Naive thymus-derived CD8-positive, alpha-beta T cell (primary cell): Measurements from ENCODE around the gene RIMBP2. TPM values are rescaled to one million over a fixed set of nuclear protein-coding genes. Genes with fewer than 3 reads are reported as not detected.

Experiments used
- ATAC-seq, 2 donors: fragments of 150-1000 bp; cut with Tn5 transposase in 1 of 2; sonication (Bioruptor Pico), chemical (Tn5 transposase) in 1 of 2; 1 replicate in 1 of 2; 2 replicates in 1 of 2; pipeline ENCODE4 v1.10.0; 2021; ENCODE audit warnings: mild to moderate bottlenecking in 2 of 2, moderate library complexity in 2 of 2
- POLR2A ChIA-PET: fragments of 350-600 bp; sonication (Branson Sonifier 250); formaldehyde crosslinking; loops from one replicate; lab custom pipeline; 2021; ENCODE audit warnings: antibody characterized with exemption; lab: Charles Lee
- DNase-seq, 10 donors: peaks; one replicate each; pipeline versions ENCODE4 v3.0.0 to v3.0.0-alpha.2; 2020 to 2022
- H3K27ac Mint-ChIP-seq, 10 donors: one replicate each; pipeline ENCODE4 v1.8.0; 2020 to 2022; ENCODE audit warnings: mild to moderate bottlenecking in 10 of 10, mixed read lengths in 10 of 10, moderate library complexity in 4 of 10, inconsistent platforms in 1 of 10
- H3K27me3 Mint-ChIP-seq, 5 donors: one replicate each; pipeline ENCODE4 v1.8.0; 2021 to 2022; ENCODE audit warnings: mixed read lengths in 5 of 5
- H3K36me3 Mint-ChIP-seq, 3 donors: one replicate each; pipeline ENCODE4 v1.8.0; 2020 to 2022; ENCODE audit warnings: mixed read lengths in 3 of 3, mild to moderate bottlenecking in 2 of 3, inconsistent platforms in 1 of 3
- H3K4me1 Mint-ChIP-seq, 4 donors: one replicate each; pipeline ENCODE4 v1.8.0; 2021 to 2022; ENCODE audit warnings: mixed read lengths in 4 of 4
- H3K4me3 Mint-ChIP-seq, 10 donors: one replicate each; pipeline ENCODE4 v1.8.0; 2020 to 2022; ENCODE audit warnings: mild to moderate bottlenecking in 10 of 10, mixed read lengths in 10 of 10, moderate library complexity in 6 of 10, inconsistent platforms in 1 of 10
- H3K9me3 Mint-ChIP-seq, 9 donors: one replicate each; pipeline ENCODE4 v1.8.0; 2020 to 2022; ENCODE audit warnings: mixed read lengths in 9 of 9, mild to moderate bottlenecking in 3 of 9, inconsistent platforms in 1 of 9, moderate library complexity in 1 of 9
- polyA plus RNA-seq, 3 donors: library from polyadenylated mRNA; unstranded; fragments of 300-500 nt; fragmentation: Illumina TruSeq; gene quantifications; one replicate each; pipeline ENCODE4 v1.2.3, GENCODE V29; 2021
- total RNA-seq, 8 experiments: library from RNA in 2 of 8; stranded (reverse) in 2 of 8; gene quantifications; one replicate each; pipeline ENCODE4 v1.2.3 and lab custom pipeline; 2021 to 2026

Gene RIMBP2
- total and polyA plus RNA-seq, 5 experiments from 2014 or later, result not detected

GRCh38 chr12:130476451-130477135 lies 239.5 kb downstream of the RIMBP2 start:
- ATAC-seq (no peak), DNase-seq (no peak)
- Mint-ChIP-seq H3K36me3 (no peaks in the 10 kb centered on the region), H3K27ac (no peak overlapping the region), H3K9me3 (peaks cover 0 to 5% (median 0%) of the 10 kb centered on the region in 9 donors), H3K4me1 (no peaks in the 10 kb centered on the region), H3K4me3 (no peak overlapping the region), H3K27me3 (peaks cover 0 to 27% (median 5%) of the 10 kb centered on the region in 5 donors)
- POLR2A ChIA-PET, result no interaction called here

- no peak for DNase-seq
- no peak overlapping the region for H3K27ac Mint-ChIP-seq
- peaks cover 0 to 23% (median 1%) of the 10 kb centered on the region in 5 donors for H3K27me3 Mint-ChIP-seq
- H3K4me3 Mint-ChIP-seq, result no peak overlapping the region
- H3K9me3 Mint-ChIP-seq, result peaks cover 0 to 9% (median 0%) of the 10 kb centered on the region in 9 donors
- H3K4me1 Mint-ChIP-seq, result no peaks in the 10 kb centered on the region
- POLR2A ChIA-PET, result no interaction called here
- ATAC-seq, result no peak
- no peaks in the 10 kb centered on the region for H3K36me3 Mint-ChIP-seq
Measured at GRCh38 chr12:130474599-130475269, 241.4 kb downstream of the RIMBP2 start.

GRCh38 chr12:130473266-130473665 lies 242.8 kb downstream of the RIMBP2 start:
- Mint-ChIP-seq H3K27ac (no peak overlapping the region), H3K9me3 (peaks cover 0 to 9% (median 0%) of the 10 kb centered on the region in 9 donors), H3K27me3 (peaks cover 0 to 23% (median 1%) of the 10 kb centered on the region in 5 donors), H3K36me3 (no peaks in the 10 kb centered on the region), H3K4me1 (no peaks in the 10 kb centered on the region), H3K4me3 (no peak overlapping the region)
- POLR2A ChIA-PET, result no interaction called here
- no peak for ATAC-seq
- DNase-seq, result no peak

- no peak overlapping the region for H3K27ac Mint-ChIP-seq
- no peaks in the 10 kb centered on the region for H3K4me1 Mint-ChIP-seq
- peaks cover 0 to 25% (median 1%) of the 10 kb centered on the region in 5 donors for H3K27me3 Mint-ChIP-seq
- peaks cover 0 to 8% (median 0%) of the 10 kb centered on the region in 3 donors for H3K36me3 Mint-ChIP-seq
- ATAC-seq (no peak), DNase-seq (no peak)
- H3K4me3 Mint-ChIP-seq, result no peak overlapping the region
- POLR2A ChIA-PET, result no interaction called here
- H3K9me3 Mint-ChIP-seq, result peaks cover 0 to 14% (median 10%) of the 10 kb centered on the region in 9 donors
Measured at GRCh38 chr12:130470969-130471368, 245.1 kb downstream of the RIMBP2 start.

- Mint-ChIP-seq H3K27ac (no peak overlapping the region), H3K36me3 (peaks cover 0 to 8% (median 0%) of the 10 kb centered on the region in 3 donors), H3K27me3 (peaks cover 0 to 18% (median 0%) of the 10 kb centered on the region in 5 donors), H3K4me3 (no peak overlapping the region), H3K4me1 (no peaks in the 10 kb centered on the region), H3K9me3 (peaks cover 0 to 14% (median 10%) of the 10 kb centered on the region in 9 donors)
- ATAC-seq, result no peak
- POLR2A ChIA-PET, result no interaction called here
- DNase-seq, result no peak
Measured at GRCh38 chr12:130469552-130469951, 246.5 kb downstream of the RIMBP2 start.

GRCh38 chr12:130468700-130469245 lies 247.3 kb downstream of the RIMBP2 start:
- no peak overlapping the region for H3K27ac Mint-ChIP-seq
- H3K4me1 Mint-ChIP-seq, result no peaks in the 10 kb centered on the region

GRCh38 chr12:130468186-130468585 lies 247.9 kb downstream of the RIMBP2 start:
- peaks cover 0 to 15% (median 10%) of the 10 kb centered on the region in 9 donors for H3K9me3 Mint-ChIP-seq
- peaks cover 0 to 8% (median 0%) of the 10 kb centered on the region in 3 donors for H3K36me3 Mint-ChIP-seq
- H3K27ac Mint-ChIP-seq, result no peak overlapping the region
- DNase-seq (no peak), ATAC-seq (no peak)
- POLR2A ChIA-PET, result no interaction called here
- no peak overlapping the region for H3K4me3 Mint-ChIP-seq
- no peaks in the 10 kb centered on the region for H3K4me1 Mint-ChIP-seq
- peaks cover 0 to 18% (median 0%) of the 10 kb centered on the region in 5 donors for H3K27me3 Mint-ChIP-seq

More at GRCh38 chr12:130468700-130469245, 247.3 kb downstream of the RIMBP2 start:
- DNase-seq (no peak), ATAC-seq (no peak)
- Mint-ChIP-seq H3K27me3 (peaks cover 0 to 18% (median 0%) of the 10 kb centered on the region in 5 donors), H3K4me3 (no peak overlapping the region), H3K9me3 (peaks cover 0 to 15% (median 10%) of the 10 kb centered on the region in 9 donors), H3K36me3 (peaks cover 0 to 8% (median 0%) of the 10 kb centered on the region in 3 donors)
- POLR2A ChIA-PET, result no interaction called here

- no peak for DNase-seq
- Mint-ChIP-seq H3K27me3 (peaks cover 0 to 6% (median 0%) of the 10 kb centered on the region in 5 donors), H3K4me3 (no peak overlapping the region), H3K4me1 (no peaks in the 10 kb centered on the region), H3K9me3 (peaks cover 0 to 15% (median 10%) of the 10 kb centered on the region in 9 donors), H3K27ac (no peak overlapping the region), H3K36me3 (peaks cover 0 to 8% (median 0%) of the 10 kb centered on the region in 3 donors)
- POLR2A ChIA-PET, result no interaction called here
- no peak for ATAC-seq
Measured at GRCh38 chr12:130465626-130466025, 250.5 kb downstream of the RIMBP2 start.

- no peak overlapping the region for H3K4me3 Mint-ChIP-seq
- ATAC-seq, result no peak
- no peak overlapping the region for H3K27ac Mint-ChIP-seq
- H3K9me3 Mint-ChIP-seq, result peaks cover 0 to 15% (median 9%) of the 10 kb centered on the region in 9 donors
- peaks cover 0 to 6% (median 0%) of the 10 kb centered on the region in 5 donors for H3K27me3 Mint-ChIP-seq
- POLR2A ChIA-PET, result no interaction called here
- DNase-seq, result no peak
- H3K36me3 Mint-ChIP-seq, result peaks cover 0 to 8% (median 0%) of the 10 kb centered on the region in 3 donors
- H3K4me1 Mint-ChIP-seq, result no peaks in the 10 kb centered on the region
Measured at GRCh38 chr12:130465046-130465445, 251.1 kb downstream of the RIMBP2 start.

GRCh38 chr12:130463818-130464670 lies 252.1 kb downstream of the RIMBP2 start:
- no peak for DNase-seq
- POLR2A ChIA-PET, result no interaction called here
- H3K27ac Mint-ChIP-seq, result no peak overlapping the region
- peaks cover 0 to 8% (median 0%) of the 10 kb centered on the region in 3 donors for H3K36me3 Mint-ChIP-seq
- ATAC-seq, result no peak
- H3K9me3 Mint-ChIP-seq, result peaks cover 0 to 15% (median 9%) of the 10 kb centered on the region in 9 donors
- H3K27me3 Mint-ChIP-seq, result peaks cover 0 to 6% (median 0%) of the 10 kb centered on the region in 5 donors
- H3K4me1 Mint-ChIP-seq, result no peaks in the 10 kb centered on the region
- H3K4me3 Mint-ChIP-seq, result no peak overlapping the region

- Mint-ChIP-seq H3K27ac (no peak overlapping the region), H3K27me3 (peaks cover 0 to 6% (median 0%) of the 10 kb centered on the region in 5 donors), H3K4me1 (no peaks in the 10 kb centered on the region), H3K4me3 (no peak overlapping the region), H3K9me3 (peaks cover 0 to 15% (median 9%) of the 10 kb centered on the region in 9 donors), H3K36me3 (peaks cover 0 to 8% (median 0%) of the 10 kb centered on the region in 3 donors)
- DNase-seq, result no peak
- no peak for ATAC-seq
- POLR2A ChIA-PET, result no interaction called here
Measured at GRCh38 chr12:130463275-130463658, 252.8 kb downstream of the RIMBP2 start.

- Mint-ChIP-seq H3K9me3 (peaks cover 0 to 15% (median 9%) of the 10 kb centered on the region in 9 donors), H3K4me3 (no peak overlapping the region), H3K27ac (no peak overlapping the region), H3K4me1 (no peaks in the 10 kb centered on the region), H3K36me3 (peaks cover 0 to 8% (median 0%) of the 10 kb centered on the region in 3 donors), H3K27me3 (peaks cover 0 to 6% (median 0%) of the 10 kb centered on the region in 5 donors)
- ATAC-seq (no peak), DNase-seq (no peak)
- POLR2A ChIA-PET, result no interaction called here
Measured at GRCh38 chr12:130462558-130463274, 253.4 kb downstream of the RIMBP2 start.
